DND-41 (cell line): ENCODE results near the gene KIRREL3.

ENCODE experiments used
- EZH2 ChIP-seq: IDR thresholded peaks from 3 replicates; pipeline ENCODE4 v1.6.1; 2012; ENCODE audit warnings: borderline replicate concordance, low read depth, mild to moderate bottlenecking, moderate library complexity, low read length, inconsistent platforms; ENCODE audit not compliant: severe bottlenecking
- TF ChIP-seq, protein P1 (sequence below): IDR thresholded peaks from 2 replicates; pipeline ENCODE4 v1.5.1; 2012; ENCODE audit warnings: borderline replicate concordance, low read length, moderate library complexity, mild to moderate bottlenecking; ENCODE audit not compliant: poor library complexity, severe bottlenecking; ENCODE audit errors: extremely low read depth

GRCh38 chr11:126815111-126815510 lies 185.5 kb downstream of the KIRREL3 start:
- TF ChIP-seq, protein P1, sequence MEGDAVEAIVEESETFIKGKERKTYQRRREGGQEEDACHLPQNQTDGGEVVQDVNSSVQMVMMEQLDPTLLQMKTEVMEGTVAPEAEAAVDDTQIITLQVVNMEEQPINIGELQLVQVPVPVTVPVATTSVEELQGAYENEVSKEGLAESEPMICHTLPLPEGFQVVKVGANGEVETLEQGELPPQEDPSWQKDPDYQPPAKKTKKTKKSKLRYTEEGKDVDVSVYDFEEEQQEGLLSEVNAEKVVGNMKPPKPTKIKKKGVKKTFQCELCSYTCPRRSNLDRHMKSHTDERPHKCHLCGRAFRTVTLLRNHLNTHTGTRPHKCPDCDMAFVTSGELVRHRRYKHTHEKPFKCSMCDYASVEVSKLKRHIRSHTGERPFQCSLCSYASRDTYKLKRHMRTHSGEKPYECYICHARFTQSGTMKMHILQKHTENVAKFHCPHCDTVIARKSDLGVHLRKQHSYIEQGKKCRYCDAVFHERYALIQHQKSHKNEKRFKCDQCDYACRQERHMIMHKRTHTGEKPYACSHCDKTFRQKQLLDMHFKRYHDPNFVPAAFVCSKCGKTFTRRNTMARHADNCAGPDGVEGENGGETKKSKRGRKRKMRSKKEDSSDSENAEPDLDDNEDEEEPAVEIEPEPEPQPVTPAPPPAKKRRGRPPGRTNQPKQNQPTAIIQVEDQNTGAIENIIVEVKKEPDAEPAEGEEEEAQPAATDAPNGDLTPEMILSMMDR = no peak
- no peak for TF ChIP-seq EZH2
